ENCODE measurements around the gene ZBTB18. TPM values are rescaled to one million over a fixed set of nuclear protein-coding genes. Genes with fewer than 3 reads are reported as not detected.
A peak's percentile ranks its signal among the peaks of the same experiment; 100 is the strongest.

The ZBTB18 gene
- total RNA-seq, 6 donors from 2014 or later = 14.8 to 29.7 (median 20.4) TPM

GRCh38 chr1:244052728-244053312 lies 1.7 kb downstream of the ZBTB18 start:
- no peak overlapping the region for H3K27ac ChIP-seq
- WGBS, 2 donors = 70 to 76% methylated on average over 6 of the region's 6 CpGs
- TF ChIP-seq POLR2A (IDR thresholded peaks at IDR 0.05) (no peak), EP300 (IDR thresholded peaks at IDR 0.05) (no peak), CTCF (IDR thresholded peaks at IDR 0.05) (no peak), POLR2AphosphoS5 (IDR thresholded peaks at IDR 0.05) (no peak)

DNA sequence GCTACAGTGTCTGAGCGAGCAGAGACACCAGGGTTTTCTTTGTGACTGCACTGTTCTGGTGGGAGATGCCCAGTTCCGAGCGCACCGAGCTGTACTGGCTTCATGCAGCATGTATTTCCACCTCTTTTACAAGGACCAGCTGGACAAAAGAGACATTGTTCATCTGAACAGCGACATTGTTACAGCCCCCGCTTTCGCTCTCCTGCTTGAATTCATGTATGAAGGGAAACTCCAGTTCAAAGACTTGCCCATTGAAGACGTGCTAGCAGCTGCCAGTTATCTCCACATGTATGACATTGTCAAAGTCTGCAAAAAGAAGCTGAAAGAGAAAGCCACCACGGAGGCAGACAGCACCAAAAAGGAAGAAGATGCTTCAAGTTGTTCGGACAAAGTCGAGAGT lies 2.7 kb downstream of the ZBTB18 start:
- WGBS, 2 donors = 95 to 96% methylated on average over 11 of the region's 11 CpGs
- ATAC-seq (ENCODE audit: low FRiP score in 2 of 2) (no peak), DNase-seq (no peak)
- Histone ChIP-seq H3K9me3 (no peaks in the 10 kb centered on the region), H3K4me1 (peaks cover 20 to 34% (median 23%) of the 10 kb centered on the region in 4 donors), H3K36me3 (peaks cover 10 to 23% (median 19%) of the 10 kb centered on the region in 4 donors), H3K4me3 (no peak overlapping the region), H3K27me3 (no peaks in the 10 kb centered on the region), H3K27ac (no peak overlapping the region)
- TF ChIP-seq CTCF (IDR thresholded peaks at IDR 0.05) = no peak
- TF ChIP-seq POLR2AphosphoS5 (IDR thresholded peaks at IDR 0.05) = no peak
- no peak for TF ChIP-seq EP300 (IDR thresholded peaks at IDR 0.05)
- TF ChIP-seq POLR2A (IDR thresholded peaks at IDR 0.05) = no peak

More at GRCh38 chr1:244052728-244053312, 1.7 kb downstream of the ZBTB18 start:
- Histone ChIP-seq H3K36me3 (peaks cover 10 to 23% (median 19%) of the 10 kb centered on the region in 4 donors), H3K9me3 (no peaks in the 10 kb centered on the region), H3K4me1 (peaks cover 20 to 34% (median 23%) of the 10 kb centered on the region in 4 donors), H3K27me3 (no peaks in the 10 kb centered on the region), H3K4me3 (no peak overlapping the region)
- no peak for DNase-seq
- ATAC-seq (ENCODE audit: low FRiP score in 2 of 2) = no peak

DNA sequence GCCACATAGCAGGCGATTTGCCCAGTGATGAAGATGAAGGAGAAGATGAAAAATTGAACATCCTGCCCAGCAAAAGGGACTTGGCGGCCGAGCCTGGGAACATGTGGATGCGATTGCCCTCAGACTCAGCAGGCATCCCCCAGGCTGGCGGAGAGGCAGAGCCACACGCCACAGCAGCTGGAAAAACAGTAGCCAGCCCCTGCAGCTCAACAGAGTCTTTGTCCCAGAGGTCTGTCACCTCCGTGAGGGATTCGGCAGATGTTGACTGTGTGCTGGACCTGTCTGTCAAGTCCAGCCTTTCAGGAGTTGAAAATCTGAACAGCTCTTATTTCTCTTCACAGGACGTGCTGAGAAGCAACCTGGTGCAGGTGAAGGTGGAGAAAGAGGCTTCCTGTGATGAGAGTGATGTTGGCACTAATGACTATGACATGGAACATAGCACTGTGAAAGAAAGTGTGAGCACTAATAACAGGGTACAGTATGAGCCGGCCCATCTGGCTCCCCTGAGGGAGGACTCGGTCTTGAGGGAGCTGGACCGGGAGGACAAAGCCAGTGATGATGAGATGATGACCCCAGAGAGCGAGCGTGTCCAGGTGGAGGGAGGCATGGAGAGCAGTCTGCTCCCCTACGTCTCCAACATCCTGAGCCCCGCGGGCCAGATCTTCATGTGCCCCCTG lies 3.3 kb downstream of the ZBTB18 start:
- DNase-seq (no peak), ATAC-seq (ENCODE audit: low FRiP score in 2 of 2) (no peak)
- 89 to 96% methylated on average over 17 of the region's 17 CpGs for WGBS, 2 donors
- H3K4me1 ChIP-seq = peaks cover 20 to 34% (median 23%) of the 10 kb centered on the region in 4 donors
- H3K27ac ChIP-seq = no peak overlapping the region
- H3K36me3 ChIP-seq = peaks cover 10 to 23% (median 19%) of the 10 kb centered on the region in 4 donors
- no peak overlapping the region for H3K4me3 ChIP-seq
- TF ChIP-seq POLR2A (IDR thresholded peaks at IDR 0.05) (no peak), CTCF (IDR thresholded peaks at IDR 0.05) (no peak), EP300 (IDR thresholded peaks at IDR 0.05) (no peak)
- H3K27me3 ChIP-seq = no peaks in the 10 kb centered on the region
- H3K9me3 ChIP-seq = no peaks in the 10 kb centered on the region

- no peak for ATAC-seq (ENCODE audit: low FRiP score in 2 of 2)
- no peaks in the 10 kb centered on the region for H3K9me3 ChIP-seq
- H3K27ac ChIP-seq = no peak overlapping the region
Measured at GRCh38 chr1:244054924-244055263, 3.8 kb downstream of the ZBTB18 start.

More at GRCh38 chr1:244054924-244055263, 3.8 kb downstream of the ZBTB18 start:
- H3K4me3 ChIP-seq = no peak overlapping the region
- H3K4me1 ChIP-seq = peaks cover 20 to 30% (median 23%) of the 10 kb centered on the region in 4 donors
- WGBS, 2 donors = 96 to 98% methylated on average over 16 to 27 of the region's 27 CpGs
- peak in 1 of 2 donors; percentile 73 for DNase-seq
- H3K27me3 ChIP-seq = no peaks in the 10 kb centered on the region
- TF ChIP-seq POLR2A (IDR thresholded peaks at IDR 0.05) (no peak), EP300 (IDR thresholded peaks at IDR 0.05) (no peak), CTCF (IDR thresholded peaks at IDR 0.05) (no peak), POLR2AphosphoS5 (IDR thresholded peaks at IDR 0.05) (no peak)
- H3K36me3 ChIP-seq = peaks cover 10 to 23% (median 19%) of the 10 kb centered on the region in 4 donors

Data from upper lobe of left lung (tissue), 6 donors.